ENCODE data around the gene PHC2.

Gene PHC2

DNA sequence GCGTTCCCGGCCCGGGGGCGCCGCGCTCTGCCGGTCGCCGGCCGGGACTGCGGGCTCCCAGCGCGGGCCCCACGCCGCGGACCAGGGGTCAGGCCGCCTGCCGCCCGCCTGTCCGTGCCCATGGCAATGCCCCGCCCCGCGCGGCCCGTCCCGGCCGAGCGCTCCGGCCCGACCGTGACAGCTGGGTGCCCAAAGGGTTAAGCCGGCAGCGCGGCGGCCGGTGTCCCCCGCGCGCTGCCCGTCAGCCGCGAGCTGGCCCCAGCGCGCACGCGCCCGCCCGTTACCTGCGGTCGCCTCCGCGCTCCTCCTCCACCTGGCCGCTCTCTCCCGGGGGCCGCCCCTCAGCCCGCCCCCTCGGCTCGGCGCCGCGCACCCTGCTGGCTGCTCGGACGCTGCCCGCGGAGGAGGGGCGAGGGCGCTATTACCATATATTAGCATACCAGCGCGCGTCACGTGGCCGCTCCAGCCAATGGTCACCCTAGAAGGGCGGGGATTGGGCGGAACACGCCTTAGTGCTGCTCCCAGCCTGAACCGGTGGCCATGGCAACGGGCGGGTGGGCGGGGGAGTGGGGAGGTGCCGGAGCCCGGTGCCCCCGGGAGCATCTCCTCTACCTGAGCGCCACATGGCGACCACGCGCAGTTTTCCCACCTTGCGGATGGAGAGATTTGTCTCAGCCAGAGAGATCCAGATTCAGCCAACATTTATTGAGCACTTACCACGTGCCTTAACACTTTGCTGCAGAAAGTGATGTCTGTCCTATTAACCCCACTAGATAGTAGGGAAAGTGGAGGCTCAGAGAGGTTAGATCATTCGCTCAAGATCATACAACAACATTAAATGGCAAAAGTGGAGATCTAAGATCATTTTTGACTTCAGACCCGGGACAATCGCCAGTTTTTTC is at the start of gene PHC2:
TSS of gene PHC2 (minus strand) at position 404 of the 902 bp plus-strand sequence. CDS start 55,556 bp downstream, outside the sequence.
- peak; percentile 85 for DNase-seq

DNA sequence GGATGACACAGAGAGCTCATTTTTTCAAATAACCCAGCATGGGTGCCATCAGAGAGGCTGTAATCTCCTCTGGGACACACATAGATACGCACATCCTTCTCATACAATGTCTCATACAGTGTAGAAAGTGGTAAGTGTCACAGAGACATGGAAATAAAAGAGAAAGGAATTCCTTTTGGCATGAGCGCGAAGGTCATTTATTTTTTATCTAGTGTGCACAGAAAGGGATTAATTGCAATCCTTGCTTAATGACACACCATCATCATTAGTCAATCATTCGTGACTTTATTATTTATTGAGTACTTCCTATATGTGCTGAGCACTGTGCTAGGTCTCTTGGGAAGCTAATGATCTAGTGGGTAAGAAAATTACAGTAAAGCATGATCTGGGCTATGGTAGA is 46.6 kb upstream of the PHC2 start:
- no peak for DNase-seq

GRCh38 chr1:33473900-33474299 is 43.0 kb upstream of the PHC2 start:
- DNase-seq, result no peak

DNA sequence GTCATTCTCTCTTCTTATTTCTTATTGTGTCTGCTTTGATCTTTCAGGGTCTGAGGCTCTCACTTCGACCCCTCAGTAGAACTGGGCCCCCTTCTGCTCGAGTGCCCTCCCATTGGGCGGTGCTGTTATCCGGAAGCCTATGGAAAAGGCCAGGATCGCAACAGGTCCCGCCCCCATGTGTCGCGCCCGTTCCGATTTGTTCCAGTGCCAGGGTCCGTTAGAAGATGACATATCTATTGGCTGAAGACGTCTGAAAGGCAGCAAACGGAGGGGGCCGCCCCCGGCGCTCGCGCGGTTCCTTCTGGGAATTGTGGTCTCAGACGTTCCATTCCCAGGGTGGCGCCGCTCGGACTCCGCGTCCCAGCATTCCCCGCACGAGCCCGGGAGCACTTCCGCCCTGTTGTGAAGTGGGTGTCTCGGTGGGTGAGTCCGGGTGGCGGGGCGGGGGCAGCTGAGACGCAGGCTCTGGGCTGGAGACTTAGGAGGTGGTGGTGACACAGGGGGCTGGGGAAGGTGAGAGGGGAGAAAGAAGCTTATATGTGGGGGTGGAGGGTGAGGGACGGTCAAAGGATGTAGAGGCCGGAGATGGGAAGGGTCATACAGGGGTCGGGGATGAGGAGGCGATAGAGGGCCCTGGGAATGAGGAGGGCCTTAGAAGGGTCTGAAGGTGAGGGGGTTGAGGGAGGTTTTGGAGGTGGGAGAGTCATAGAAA is 41.5 kb upstream of the PHC2 start, which contains the start of gene ZSCAN20:
TSS of gene ZSCAN20 (plus strand) at position 377 of the 712 bp plus-strand sequence. CDS start 6,644 bp downstream, outside the sequence.
- peak; percentile 92 for DNase-seq

DNA sequence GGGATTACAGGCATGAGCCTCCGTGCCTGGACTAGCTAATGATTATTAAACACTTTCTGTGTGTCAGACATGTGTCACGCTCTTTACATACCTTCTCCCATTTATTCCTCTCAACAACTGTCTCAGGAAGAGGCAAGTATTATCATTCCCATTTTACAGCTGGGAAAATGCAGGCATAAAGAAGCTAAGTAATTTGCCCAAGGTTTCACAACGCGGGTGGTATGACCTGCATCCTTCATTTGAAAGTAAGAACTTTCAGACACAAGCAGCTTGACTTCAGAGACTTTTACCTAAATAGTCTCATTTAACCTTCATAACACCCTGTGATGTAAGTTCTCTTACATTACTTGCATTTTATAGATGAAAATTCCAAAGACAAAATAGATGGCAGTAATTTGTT is 40.5 kb upstream of the PHC2 start:
- no peak for DNase-seq

DNA sequence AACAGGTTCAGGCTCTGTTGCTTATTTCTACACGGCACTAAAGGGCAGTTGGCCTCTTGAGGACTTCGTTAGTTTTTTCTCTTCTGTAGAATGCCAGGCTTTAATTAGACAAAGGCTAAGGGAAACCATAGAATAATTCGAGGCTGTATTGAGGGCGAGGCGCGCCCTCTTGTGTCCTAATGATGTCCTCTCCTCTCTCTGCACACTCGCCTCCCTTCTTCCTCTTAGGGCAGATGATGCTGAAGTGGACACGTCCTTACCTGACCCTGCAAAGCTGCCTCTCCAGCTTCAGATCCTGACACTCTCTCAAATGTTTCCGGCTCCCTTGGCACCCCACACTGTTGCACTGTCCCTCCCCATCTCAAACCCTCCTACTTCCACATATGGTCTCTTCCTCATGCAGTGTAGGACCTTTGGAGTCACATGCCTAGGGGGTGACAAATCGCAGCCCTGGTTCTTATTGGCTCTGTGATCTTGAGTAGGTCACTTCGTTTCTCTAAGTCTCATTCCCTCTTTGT is 39.7 kb upstream of the PHC2 start:
- DNase-seq, result peak; percentile 83

DNA sequence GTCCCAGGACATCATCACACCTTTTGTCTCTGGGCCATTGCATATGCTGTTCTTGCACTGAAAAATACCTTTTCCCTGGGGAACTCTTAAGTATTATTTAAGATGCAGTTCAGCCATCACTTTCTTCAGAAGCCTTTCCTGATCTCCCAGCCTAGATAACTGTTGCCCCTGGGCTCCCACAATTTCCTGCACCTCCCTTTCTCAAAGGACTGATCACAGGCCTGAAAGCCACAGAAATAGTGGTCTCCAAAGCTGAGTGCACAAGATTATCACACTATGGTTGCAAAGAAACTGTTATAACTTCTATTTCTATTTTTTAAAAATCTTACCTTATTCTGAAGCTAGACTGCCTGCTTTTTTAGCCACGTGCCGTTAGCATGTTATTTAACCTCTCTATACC is 38.8 kb upstream of the PHC2 start:
- no peak for DNase-seq

DNA sequence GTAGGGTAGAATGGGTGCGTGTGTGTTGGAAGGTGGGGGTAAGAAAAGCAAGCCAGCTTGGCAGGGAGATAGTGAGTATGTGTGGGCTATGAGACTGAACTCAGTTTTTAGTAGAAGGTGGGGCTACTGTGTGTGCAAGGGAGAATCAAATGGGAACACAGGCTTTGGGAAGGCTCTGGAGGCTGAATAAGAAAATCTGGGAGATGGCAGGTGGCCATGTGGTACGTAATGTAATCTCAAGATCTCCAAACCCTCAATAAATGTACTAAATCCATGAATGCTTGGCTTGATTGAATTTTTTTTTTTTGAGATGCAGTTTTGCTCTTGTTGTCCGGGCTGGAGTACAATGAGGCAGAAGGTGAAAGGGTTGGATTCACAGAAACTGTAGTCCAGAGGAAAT is 38.1 kb upstream of the PHC2 start:
- no peak for DNase-seq

DNA sequence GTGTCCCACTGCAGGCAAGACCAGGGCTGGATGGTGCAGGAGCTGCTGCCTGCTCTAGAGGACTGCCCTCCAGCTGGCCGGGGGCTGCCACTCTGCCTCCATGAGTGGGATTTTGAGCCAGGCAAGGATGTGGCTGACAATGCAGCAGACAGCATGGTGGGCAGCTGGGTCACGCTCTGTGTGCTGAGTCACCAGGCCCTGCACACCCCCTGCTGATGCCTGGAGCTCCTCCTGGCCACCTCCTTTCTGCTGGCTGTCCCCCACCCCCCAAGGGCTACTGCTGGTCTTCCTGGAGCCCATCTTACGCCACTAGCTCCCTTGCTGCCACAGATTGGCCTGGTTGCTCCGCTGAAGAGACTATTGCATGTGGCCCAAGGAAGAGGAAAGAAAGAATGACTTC is 37.6 kb upstream of the PHC2 start:
- no peak for DNase-seq

DNA sequence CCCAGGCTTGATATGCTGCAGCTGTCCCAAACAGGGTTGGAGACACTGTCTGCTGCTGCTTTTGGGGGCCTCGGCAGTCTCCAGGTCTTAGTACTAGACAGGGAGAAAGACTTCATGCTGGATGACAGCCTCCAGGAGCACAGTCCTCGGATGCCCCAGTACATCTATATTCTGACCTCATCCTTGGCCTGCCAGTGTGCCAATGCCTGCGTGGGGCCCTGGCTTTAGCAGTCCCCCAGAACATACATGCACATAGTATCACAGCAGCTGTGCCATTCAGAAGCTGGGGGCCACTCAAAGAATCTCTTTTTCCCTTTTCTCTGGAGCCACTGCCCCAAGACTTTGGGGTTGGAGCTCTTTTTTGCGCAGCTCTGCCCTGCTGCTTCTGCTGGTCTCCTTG is 37.1 kb upstream of the PHC2 start:
- no peak for DNase-seq

DNA sequence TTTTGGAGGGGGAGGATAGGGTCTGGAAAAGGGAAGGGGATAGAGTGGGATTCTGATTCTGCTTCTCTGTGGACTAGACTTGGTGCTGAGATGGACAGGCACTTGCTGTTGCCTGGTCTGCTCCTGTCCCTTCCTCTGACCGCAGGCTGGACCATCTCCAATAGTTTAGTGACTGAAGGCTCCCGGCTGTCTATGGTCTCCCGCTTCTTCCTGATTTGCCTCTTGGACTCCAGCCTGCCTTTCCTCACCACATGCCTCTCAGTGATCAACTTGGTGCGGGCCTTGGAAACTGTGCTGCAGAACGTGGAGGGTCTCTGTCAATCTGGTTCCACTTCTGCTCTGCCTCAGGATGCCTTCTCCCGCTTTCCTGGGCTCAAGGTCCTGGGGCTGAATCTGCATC is 35.3 kb upstream of the PHC2 start:
- no peak for DNase-seq

- DNase-seq, result no peak
Observed at GRCh38 chr1:33465316-33465715, 34.4 kb upstream of the PHC2 start.

DNA sequence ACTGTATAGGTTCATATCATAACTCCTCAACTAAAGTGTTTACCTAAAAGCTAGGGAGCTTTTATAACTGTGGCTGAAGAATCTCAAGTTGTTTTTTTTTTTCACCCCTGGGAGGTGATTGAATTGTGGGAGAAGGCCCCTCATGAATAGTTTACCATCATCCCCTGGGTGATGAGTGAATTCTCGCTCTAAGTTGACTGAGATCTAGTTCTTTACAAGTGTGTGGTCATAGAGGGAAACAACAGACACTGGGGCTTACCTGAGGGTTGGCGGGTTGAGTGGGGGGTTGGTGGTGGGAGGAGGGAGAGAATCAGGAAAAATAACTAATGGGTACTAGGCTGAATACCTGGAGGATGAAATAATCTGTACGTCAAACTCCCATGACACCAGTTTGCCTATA is 33.7 kb upstream of the PHC2 start:
- no peak for DNase-seq

- no peak for DNase-seq
Observed at GRCh38 chr1:33462405-33463164, 31.7 kb upstream of the PHC2 start.

DNA sequence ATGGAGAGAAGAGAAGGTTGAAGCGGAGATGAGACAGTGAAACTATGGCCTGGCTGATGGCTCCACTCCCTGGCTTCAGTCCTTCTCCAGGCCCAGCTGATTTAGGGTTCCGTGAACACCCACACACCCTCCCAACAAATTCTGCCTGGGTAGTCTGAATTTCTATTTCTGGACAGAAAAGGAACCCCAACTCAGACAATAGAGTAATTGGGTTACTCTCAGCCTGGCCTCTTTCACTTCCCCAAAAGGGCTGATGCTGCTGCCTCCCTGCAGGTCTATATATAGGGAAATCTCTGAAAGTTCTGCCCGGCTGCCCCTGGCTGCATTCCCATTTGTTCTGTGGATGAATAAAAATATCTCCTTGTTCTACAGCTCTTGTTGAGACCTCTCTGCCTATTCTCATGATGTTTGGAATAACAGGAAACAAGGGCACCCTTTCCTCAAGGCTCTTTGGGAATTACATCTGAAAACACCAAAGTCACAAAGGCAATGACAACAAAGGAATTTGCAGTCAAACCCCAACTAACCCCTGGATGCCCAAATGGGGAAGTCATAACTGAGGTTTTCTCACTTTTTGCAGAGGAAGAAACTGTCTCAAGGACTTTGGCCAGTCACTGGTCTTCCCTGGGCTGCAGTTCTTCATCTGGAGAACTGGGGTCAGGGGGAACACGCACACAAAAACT is 30.2 kb upstream of the PHC2 start:
- no peak for DNase-seq

- no peak for DNase-seq
Observed at GRCh38 chr1:33460144-33460543, 29.2 kb upstream of the PHC2 start.

DNA sequence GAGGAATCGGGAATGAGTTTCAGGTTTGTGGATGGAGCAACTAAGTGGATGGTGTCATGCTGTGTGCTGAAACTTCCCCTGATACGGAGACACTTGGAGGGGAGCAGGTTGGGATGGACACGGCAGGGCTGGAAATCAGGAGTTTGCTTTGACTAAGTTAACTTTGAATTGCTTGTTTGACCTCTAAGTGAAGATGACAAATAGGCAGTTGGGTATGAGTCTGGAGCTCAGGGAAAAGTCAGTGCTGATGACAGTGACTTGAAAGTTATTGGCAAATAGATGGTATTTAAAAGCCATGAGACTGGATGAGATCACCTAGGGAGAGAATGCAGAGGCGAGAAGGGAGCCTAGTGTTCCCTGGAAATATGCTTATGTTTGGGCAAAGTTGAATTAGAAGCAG is 28.8 kb upstream of the PHC2 start:
- DNase-seq, result no peak

DNA sequence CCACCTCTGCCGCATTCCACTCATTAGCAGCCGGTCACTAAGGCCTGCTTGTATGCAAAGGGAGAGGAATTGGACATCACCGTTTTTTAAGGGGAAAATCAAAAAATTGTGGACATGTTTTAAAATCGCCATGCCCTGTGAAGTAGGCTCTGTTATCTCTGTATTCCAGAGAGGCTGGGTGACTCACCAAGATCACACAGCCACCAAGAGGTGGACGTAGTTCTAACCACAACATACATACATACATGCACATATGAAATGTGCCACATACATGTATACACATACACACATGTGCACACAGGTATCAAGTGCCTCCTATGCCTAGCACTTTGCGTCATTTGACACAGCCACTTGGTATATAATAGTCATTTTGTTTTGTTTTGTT is 25.6 kb upstream of the PHC2 start:
- DNase-seq, result no peak

- DNase-seq, result peak; percentile 65
Observed at GRCh38 chr1:33455539-33456501, 24.9 kb upstream of the PHC2 start.

DNA sequence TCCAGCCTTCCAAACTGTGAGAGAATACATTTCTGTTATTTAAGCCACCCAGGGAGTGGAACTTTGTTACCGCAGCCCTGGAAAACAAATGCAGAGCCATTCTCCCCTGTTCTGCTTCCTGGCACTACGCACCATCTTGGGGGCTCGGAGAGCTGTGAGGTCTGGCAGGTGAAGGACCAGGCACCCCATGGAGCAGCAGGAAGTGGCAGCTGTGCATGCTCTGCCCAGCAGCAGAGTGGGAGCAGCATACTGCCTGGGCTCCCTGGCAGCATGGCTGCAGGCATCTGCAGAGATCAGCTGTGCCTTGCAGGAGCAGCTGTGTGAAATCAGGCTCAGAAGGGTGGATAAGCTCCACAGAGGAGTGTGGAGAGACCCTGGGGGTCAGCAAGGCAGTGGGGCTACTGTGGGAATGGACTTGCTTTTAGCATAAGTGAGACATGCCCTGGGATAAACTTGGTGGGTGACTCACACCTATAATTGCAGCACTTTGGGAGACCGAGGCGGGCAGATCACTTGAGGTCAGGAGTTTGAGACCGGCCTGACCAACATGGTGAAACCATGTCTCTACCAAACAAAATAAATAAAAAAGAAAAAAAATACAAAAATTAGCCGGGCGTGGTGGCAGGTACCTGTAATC is 23.9 kb upstream of the PHC2 start:
- DNase-seq, result peak; percentile 14

DNA sequence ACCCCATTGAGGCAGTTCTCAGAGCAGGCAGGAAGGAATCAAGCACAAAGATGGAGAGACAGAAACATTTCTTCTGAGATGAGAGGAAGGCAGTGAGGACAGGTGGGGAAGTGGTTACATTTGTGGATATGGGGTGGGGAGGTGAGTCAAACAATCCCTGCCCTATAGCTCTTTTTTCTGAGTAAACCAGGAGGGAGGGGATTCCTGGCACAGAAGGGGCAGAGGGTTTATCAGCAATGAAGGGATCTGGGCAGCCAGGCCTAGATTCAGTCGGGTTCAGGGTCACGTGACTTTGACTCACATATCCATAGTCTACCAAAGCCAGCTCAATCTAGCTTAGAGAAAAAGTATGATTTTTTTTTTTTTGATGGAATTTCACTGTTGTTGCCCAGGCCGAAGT is 15.7 kb upstream of the PHC2 start:
- no peak for DNase-seq
